ENCODE results near the gene NME5.

GRCh38 chr5:138132543-138132942 is 6.7 kb downstream of the NME5 start:
- TF ChIP-seq, protein P1, sequence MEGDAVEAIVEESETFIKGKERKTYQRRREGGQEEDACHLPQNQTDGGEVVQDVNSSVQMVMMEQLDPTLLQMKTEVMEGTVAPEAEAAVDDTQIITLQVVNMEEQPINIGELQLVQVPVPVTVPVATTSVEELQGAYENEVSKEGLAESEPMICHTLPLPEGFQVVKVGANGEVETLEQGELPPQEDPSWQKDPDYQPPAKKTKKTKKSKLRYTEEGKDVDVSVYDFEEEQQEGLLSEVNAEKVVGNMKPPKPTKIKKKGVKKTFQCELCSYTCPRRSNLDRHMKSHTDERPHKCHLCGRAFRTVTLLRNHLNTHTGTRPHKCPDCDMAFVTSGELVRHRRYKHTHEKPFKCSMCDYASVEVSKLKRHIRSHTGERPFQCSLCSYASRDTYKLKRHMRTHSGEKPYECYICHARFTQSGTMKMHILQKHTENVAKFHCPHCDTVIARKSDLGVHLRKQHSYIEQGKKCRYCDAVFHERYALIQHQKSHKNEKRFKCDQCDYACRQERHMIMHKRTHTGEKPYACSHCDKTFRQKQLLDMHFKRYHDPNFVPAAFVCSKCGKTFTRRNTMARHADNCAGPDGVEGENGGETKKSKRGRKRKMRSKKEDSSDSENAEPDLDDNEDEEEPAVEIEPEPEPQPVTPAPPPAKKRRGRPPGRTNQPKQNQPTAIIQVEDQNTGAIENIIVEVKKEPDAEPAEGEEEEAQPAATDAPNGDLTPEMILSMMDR (IDR thresholded peaks at IDR 0.05): no peak
- no peak for TF ChIP-seq EP300 (IDR thresholded peaks at IDR 0.05)
- no peak for TF ChIP-seq POLR2AphosphoS5 (IDR thresholded peaks at IDR 0.05)
- TF ChIP-seq POLR2A (IDR thresholded peaks at IDR 0.05): no peak

Data from sigmoid colon (tissue), 4 donors.